HL-60 (cell line): ENCODE measurements around the gene RFC4.

Experiments used
- DNase-seq, 2 experiments: peaks; one replicate each; pipeline ENCODE4 v3.0.0-alpha.2; 2010 to 2020; ENCODE audit warnings: low read depth in 1 of 2, low spot score in 1 of 2
- H3K27ac ChIP-seq: fragments of 250-450 bp; sonication (Bioruptor Pico); replicated peaks from 2 replicates; pipeline ENCODE4 v1.5.1; 2020; ENCODE audit warnings: mild to moderate bottlenecking, moderate library complexity
- H3K27me3 ChIP-seq: fragments of 250-450 bp; sonication (Bioruptor Pico); 2 replicates; pipeline ENCODE4 v1.5.1; 2021; ENCODE audit warnings: mild to moderate bottlenecking, moderate library complexity; ENCODE audit not compliant: insufficient read depth, poor library complexity, severe bottlenecking
- H3K4me3 ChIP-seq: replicated peaks from 2 replicates; pipeline ENCODE4 v1.5.1; 2011; ENCODE audit warnings: mild to moderate bottlenecking, control low read depth, low read length; ENCODE audit not compliant: insufficient read depth
- CTCF ChIP-seq: IDR thresholded peaks from one replicate; pipeline ENCODE4 v1.5.1; 2011; ENCODE audit warnings: low read length, control low read depth, inconsistent platforms; ENCODE audit not compliant: insufficient read depth
- GABPA ChIP-seq: IDR thresholded peaks from 2 replicates; pipeline ENCODE4 v1.6.1; 2012; ENCODE audit warnings: low read depth
- POLR2AphosphoS5 ChIP-seq: IDR thresholded peaks from 2 replicates; pipeline ENCODE4 v1.6.1; 2012; ENCODE audit warnings: low read depth
- REST ChIP-seq: IDR thresholded peaks from 2 replicates; pipeline ENCODE4 v1.6.1; 2012; ENCODE audit warnings: low read depth; ENCODE audit not compliant: insufficient replicate concordance
- SPI1 ChIP-seq: IDR thresholded peaks from 2 replicates; pipeline ENCODE4 v1.6.1; 2012; ENCODE audit warnings: low read depth, mild to moderate bottlenecking, borderline replicate concordance

The RFC4 gene

GRCh38 chr3:186821429-186822387, 15.4 kb upstream of the RFC4 start:
- no peak overlapping the region for H3K4me3 ChIP-seq
- TF ChIP-seq CTCF = peak; percentile 54
- TF ChIP-seq POLR2AphosphoS5 = no peak
- TF ChIP-seq GABPA = no peak
- no peak for TF ChIP-seq REST
- H3K27me3 ChIP-seq = peaks cover 24% of the 10 kb centered on the region
- peak in 1 of 2 experiments; percentile 36 for DNase-seq
- no peak overlapping the region for H3K27ac ChIP-seq

GRCh38 chr3:186818956-186819355, 12.7 kb upstream of the RFC4 start:
- no peak for TF ChIP-seq REST
- no peak for TF ChIP-seq SPI1
- TF ChIP-seq GABPA = no peak
- TF ChIP-seq POLR2AphosphoS5 = no peak
- TF ChIP-seq CTCF = no peak
- Histone ChIP-seq H3K4me3 (no peak overlapping the region), H3K27me3 (peaks cover under 1% of the 10 kb centered on the region), H3K27ac (no peak overlapping the region)
- no peak for DNase-seq

- Histone ChIP-seq H3K4me3 (no peak overlapping the region), H3K27ac (no peak overlapping the region), H3K27me3 (no peaks in the 10 kb centered on the region)
- TF ChIP-seq CTCF (no peak), GABPA (no peak), REST (no peak), POLR2AphosphoS5 (no peak), SPI1 (no peak)
- DNase-seq = no peak
These were observed 12.2 kb upstream of the RFC4 start for GRCh38 chr3:186818516-186818915.
